ENCODE results near the gene SLC22A25. TPM values are rescaled to one million over a fixed set of nuclear protein-coding genes. Genes with fewer than 3 reads are reported as not detected.
"Not testable (repeated sequence)": the region's sequence is repeated elsewhere in the genome, so short reads cannot be mapped to it uniquely, and the experiment has no call there.

Gene SLC22A25
- total RNA-seq, 1 donor from 2014 or later: 0.98 TPM

- TF ChIP-seq CTCF (IDR thresholded peaks at IDR 0.05): no peak
- Histone ChIP-seq H3K36me3 (no peaks in the 10 kb centered on the region), H3K27me3 (no peaks in the 10 kb centered on the region), H3K9me3 (no peaks in the 10 kb centered on the region), H3K4me3 (no peak overlapping the region), H3K4me1 (no peaks in the 10 kb centered on the region), H3K27ac (no peak overlapping the region)
- DNase-seq (ENCODE audit: extremely low spot score in 2 of 2): no peak
- intact Hi-C loops (cut with DNase I): no loop called here
Measured at GRCh38 chr11:63250162-63251050, 7.0 kb upstream of the SLC22A25 start.

GRCh38 chr11:63248966-63249365 lies 5.6 kb upstream of the SLC22A25 start:
- no peak overlapping the region for H3K4me3 ChIP-seq
- H3K27ac ChIP-seq: no peak overlapping the region
- DNase-seq (ENCODE audit: extremely low spot score in 2 of 2): no peak
- intact Hi-C loops (cut with DNase I): no loop called here
- H3K36me3 ChIP-seq: no peaks in the 10 kb centered on the region
- TF ChIP-seq CTCF (IDR thresholded peaks at IDR 0.05): no peak
- no peak for TF ChIP-seq POLR2AphosphoS5 (IDR thresholded peaks at IDR 0.05; ENCODE audit: insufficient read depth in 1 of 2, low read depth in 1 of 2)
- TF ChIP-seq POLR2A (IDR thresholded peaks at IDR 0.05): no peak
- no peaks in the 10 kb centered on the region for H3K27me3 ChIP-seq
- H3K4me1 ChIP-seq: no peaks in the 10 kb centered on the region
- H3K9me3 ChIP-seq: no peaks in the 10 kb centered on the region

GRCh38 chr11:63247237-63248002 lies 4.0 kb upstream of the SLC22A25 start:
- H3K9me3 ChIP-seq; H3K4me3 ChIP-seq; intact Hi-C loops (cut with DNase I); H3K27ac ChIP-seq; H3K4me1 ChIP-seq; H3K36me3 ChIP-seq; DNase-seq (ENCODE audit: extremely low spot score in 2 of 2); H3K27me3 ChIP-seq: not testable (repeated sequence)

- no peak for DNase-seq (ENCODE audit: extremely low spot score in 2 of 2)
- Histone ChIP-seq H3K4me1 (no peaks in the 10 kb centered on the region), H3K27ac (no peak overlapping the region), H3K9me3 (no peaks in the 10 kb centered on the region), H3K36me3 (no peaks in the 10 kb centered on the region), H3K4me3 (no peak overlapping the region), H3K27me3 (no peaks in the 10 kb centered on the region)
- intact Hi-C loops (cut with DNase I): no loop called here
- TF ChIP-seq CTCF (IDR thresholded peaks at IDR 0.05) (no peak), POLR2AphosphoS5 (IDR thresholded peaks at IDR 0.05; ENCODE audit: insufficient read depth in 1 of 2, low read depth in 1 of 2) (peak in 1 of 2 donors; percentile 60), POLR2A (IDR thresholded peaks at IDR 0.05) (no peak)
Measured at GRCh38 chr11:63246045-63246444, 2.6 kb upstream of the SLC22A25 start.

- H3K27ac ChIP-seq: no peak overlapping the region
- intact Hi-C loops (cut with DNase I): loop anchor here (5.0 kb wide), 1 partner anchor 487 kb away; no protein-coding TSS in a partner anchor
- H3K36me3 ChIP-seq: no peaks in the 10 kb centered on the region
- TF ChIP-seq POLR2A (IDR thresholded peaks at IDR 0.05) (no peak), CTCF (IDR thresholded peaks at IDR 0.05) (no peak), POLR2AphosphoS5 (IDR thresholded peaks at IDR 0.05; ENCODE audit: insufficient read depth in 1 of 2, low read depth in 1 of 2) (no peak)
- H3K27me3 ChIP-seq: no peaks in the 10 kb centered on the region
- no peak overlapping the region for H3K4me3 ChIP-seq
- H3K4me1 ChIP-seq: no peaks in the 10 kb centered on the region
- no peak for DNase-seq (ENCODE audit: extremely low spot score in 2 of 2)
- H3K9me3 ChIP-seq: no peaks in the 10 kb centered on the region
Measured at GRCh38 chr11:63244862-63245261, 1.5 kb upstream of the SLC22A25 start.
